LNCAP (cell line): Measurements from ENCODE around the gene STAT5B.

ENCODE experiments used
- TF ChIP-seq, protein P1 (sequence below): fragments of 450-650 bp; IDR thresholded peaks from 2 replicates; pipeline ENCODE4 v1.5.1; 2017; ENCODE audit warnings: mild to moderate bottlenecking

STAT5B gene

DNA sequence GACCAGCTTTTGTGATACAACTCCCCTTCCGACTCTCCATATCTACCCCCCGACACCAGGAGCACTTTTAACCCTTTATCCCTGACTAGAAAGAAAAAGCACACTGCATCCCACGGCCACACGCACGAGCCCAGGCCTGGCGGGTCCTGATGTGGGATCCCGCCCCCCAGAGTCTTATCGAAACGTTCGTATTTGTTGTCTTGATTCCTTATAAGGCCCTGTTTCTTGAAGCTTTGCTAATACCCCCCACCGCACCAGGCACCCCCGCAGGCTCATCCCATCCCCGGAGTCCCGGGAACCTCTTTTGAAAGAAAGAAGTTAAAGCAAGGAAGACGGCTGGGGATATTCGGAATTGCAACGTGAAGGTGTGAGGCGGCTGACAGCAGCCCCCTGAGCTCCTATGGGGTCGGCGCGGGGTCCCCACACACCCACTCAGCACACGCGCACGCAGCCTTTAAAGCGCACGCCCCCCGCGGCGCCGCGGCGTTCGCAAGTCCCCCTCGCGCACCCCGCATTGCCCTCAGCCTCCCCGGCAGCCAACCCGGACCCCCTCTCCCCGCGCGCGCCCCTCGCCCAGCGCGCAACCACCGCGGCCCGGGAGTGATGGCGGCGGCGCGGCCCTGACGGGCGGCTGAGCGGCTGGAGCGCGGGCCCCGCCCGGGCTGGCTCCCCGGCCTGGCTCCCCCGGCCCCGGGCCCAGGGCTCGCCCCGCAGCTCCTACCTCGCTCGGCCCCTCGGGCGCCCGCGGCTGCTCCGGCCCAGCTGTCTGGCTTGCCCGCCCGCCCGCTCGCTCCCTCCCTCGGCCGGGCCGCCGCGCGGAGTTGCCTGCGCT, 448 bp downstream of the STAT5B start:
- TF ChIP-seq, protein P1, sequence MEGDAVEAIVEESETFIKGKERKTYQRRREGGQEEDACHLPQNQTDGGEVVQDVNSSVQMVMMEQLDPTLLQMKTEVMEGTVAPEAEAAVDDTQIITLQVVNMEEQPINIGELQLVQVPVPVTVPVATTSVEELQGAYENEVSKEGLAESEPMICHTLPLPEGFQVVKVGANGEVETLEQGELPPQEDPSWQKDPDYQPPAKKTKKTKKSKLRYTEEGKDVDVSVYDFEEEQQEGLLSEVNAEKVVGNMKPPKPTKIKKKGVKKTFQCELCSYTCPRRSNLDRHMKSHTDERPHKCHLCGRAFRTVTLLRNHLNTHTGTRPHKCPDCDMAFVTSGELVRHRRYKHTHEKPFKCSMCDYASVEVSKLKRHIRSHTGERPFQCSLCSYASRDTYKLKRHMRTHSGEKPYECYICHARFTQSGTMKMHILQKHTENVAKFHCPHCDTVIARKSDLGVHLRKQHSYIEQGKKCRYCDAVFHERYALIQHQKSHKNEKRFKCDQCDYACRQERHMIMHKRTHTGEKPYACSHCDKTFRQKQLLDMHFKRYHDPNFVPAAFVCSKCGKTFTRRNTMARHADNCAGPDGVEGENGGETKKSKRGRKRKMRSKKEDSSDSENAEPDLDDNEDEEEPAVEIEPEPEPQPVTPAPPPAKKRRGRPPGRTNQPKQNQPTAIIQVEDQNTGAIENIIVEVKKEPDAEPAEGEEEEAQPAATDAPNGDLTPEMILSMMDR = no peak

DNA sequence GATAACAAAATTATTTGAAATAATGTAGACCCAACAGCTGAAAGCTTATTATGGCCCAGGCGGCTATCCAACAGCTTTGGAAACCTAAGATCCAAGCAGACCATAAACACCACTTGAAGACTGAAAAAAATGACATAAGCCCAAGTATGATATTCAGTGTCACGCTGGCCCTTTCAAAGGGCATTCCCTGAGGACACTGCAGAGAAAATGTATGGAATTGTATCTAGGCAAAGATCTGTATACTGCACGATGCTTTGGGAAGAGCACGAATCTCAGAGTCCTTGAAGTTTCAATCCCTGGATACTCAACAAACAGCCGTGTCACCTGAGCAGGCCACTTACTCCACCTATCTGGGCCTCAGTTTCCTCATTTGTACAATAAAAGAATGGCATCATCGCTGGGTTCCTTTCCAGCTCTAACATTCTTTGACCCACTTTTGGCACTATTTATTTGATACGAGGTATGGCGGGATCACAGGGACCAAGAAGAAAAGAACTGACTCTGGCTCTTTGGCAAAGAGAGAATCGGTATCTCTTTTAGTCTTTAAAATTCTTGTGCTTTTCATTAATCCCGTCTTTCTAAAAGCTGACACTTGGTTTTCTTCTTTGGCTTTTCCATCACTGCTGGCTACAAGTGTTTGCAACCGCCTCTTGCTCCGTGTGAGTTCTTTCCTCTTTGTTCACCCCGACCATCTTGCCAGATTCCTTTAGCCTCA, 1.2 kb downstream of the STAT5B start:
- TF ChIP-seq, protein P1 = no peak

DNA sequence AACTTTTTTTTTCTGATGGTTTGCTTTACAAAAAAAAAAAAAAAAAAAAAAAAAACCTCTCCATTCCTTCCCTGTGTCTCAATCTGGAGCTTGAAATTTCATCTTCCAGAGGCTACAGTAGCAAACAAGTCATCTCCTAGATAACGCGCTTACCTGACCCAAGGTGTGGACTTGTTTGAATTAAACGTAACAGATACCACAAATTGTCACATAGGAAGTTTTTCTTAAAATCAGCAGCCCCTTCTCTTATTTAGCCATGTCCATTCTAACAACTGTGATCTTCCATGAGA, 2.0 kb downstream of the STAT5B start:
- TF ChIP-seq, protein P1 = no peak

DNA sequence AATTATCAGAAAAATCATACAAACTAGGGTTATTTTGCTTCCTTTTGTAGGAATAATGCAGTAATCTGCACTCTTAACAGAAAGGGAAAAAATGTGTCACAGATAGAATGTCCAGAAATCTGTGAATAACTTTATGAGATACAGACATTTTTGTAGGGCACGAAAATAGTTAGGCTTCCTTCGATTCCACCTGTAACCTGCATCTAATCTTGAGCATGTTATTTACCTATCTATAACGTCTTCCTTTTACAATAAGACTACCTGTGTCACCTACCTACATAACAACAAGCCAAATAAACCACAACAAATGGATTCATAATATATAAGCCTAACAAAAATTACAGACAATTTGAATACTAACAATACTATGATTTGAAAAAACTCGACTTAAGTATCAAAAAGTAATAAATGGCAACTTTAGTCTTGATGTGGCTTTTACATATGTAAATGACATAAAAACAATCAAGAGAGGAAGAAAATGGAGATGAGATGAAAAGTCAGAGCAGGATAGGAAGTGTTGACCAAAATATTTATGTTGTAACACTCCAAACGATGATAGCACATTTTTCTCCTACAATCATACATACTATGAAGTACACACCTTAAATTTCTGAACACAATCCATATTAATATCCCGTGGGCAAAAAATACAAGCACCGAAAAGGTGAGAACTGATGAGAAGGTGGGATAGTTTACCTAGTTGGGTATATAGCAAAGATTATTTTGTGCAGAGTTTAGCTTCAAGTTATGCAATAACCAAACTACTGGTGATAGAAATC, 2.5 kb downstream of the STAT5B start:
- TF ChIP-seq, protein P1 = no peak

DNA sequence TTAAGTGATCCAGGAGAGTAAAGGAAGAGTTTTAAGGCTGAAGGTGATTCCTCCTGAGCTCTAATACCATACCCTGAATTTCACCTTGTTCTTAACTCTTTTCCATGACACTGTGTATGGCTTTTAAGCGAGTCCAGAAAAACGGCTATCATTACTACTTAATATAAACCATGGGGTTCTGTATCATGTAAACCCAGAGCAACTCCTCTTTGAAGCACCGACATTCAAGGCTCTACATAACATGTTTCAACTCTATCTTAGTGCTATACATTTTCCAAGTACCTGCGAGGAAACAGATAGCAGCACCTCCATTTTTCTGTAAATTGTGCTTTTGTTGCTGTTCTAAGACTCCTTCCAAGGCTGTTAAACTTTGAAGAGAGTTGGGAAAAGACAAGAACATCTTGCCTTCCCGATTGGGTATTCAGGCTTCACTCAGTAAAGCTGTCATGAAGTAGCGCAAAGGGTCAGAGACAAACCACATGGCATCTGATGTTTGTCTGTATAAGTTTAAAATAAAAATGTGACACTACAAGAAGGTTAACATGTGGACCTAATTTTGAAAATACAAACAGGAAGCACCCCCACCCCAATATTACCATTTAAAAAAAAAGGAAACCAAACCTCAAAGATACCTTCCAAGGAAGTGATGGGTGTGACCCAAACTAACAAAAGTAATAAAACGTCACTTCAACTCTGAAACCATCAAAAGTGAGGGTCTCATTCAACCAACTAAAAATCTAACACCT, 3.9 kb downstream of the STAT5B start:
- TF ChIP-seq, protein P1 = no peak

DNA sequence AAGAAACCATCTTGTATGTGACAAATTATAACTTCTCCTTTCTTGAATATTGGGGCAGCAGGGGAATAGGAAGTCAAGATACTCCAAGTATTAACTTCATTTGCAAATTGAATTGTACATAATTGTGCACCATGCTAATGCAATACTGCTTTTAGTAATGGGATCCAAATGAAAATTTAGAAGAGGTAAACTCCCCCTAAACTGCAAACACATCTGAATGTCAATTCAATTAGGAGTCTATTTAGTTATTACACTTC, 4.5 kb downstream of the STAT5B start:
- TF ChIP-seq, protein P1 = no peak
